ENCODE results near the gene BPIFB3.
"Not testable (repeated sequence)": the region's sequence is repeated elsewhere in the genome, so short reads cannot be mapped to it uniquely, and the experiment has no call there.

The BPIFB3 gene

GRCh38 chr20:33093582-33093981, 39.9 kb downstream of the BPIFB3 start:
- DNase-seq: no peak

- DNase-seq: no peak
Measured at GRCh38 chr20:33095249-33095648, 41.5 kb downstream of the BPIFB3 start.

GRCh38 chr20:33095902-33096584, 42.3 kb downstream of the BPIFB3 start:
- DNase-seq: peak in 1 of 2 donors; percentile 17

GRCh38 chr20:33097001-33097400, 43.3 kb downstream of the BPIFB3 start:
- DNase-seq: no peak

- DNase-seq: no peak
Measured at GRCh38 chr20:33099843-33100538, 46.3 kb downstream of the BPIFB3 start.

- no peak for DNase-seq
Measured at GRCh38 chr20:33103556-33103955, 49.9 kb downstream of the BPIFB3 start.

GRCh38 chr20:33104336-33104735, 50.6 kb downstream of the BPIFB3 start:
- DNase-seq: no peak

GRCh38 chr20:33105316-33105924, 51.7 kb downstream of the BPIFB3 start:
- DNase-seq: no peak

- not testable (repeated sequence) for DNase-seq
Measured at GRCh38 chr20:33106058-33106620, 52.4 kb downstream of the BPIFB3 start.

GRCh38 chr20:33108661-33109060, 55.0 kb downstream of the BPIFB3 start:
- no peak for DNase-seq

GRCh38 chr20:33110147-33110825, 56.6 kb downstream of the BPIFB3 start:
- no peak for DNase-seq

- DNase-seq: no peak
Measured at GRCh38 chr20:33111306-33111705, 57.6 kb downstream of the BPIFB3 start.

GRCh38 chr20:33112547-33113386, 59.1 kb downstream of the BPIFB3 start:
- DNase-seq: no peak

- no peak for DNase-seq
Measured at GRCh38 chr20:33113387-33113908, 59.7 kb downstream of the BPIFB3 start.

GRCh38 chr20:33115501-33115900, 61.8 kb downstream of the BPIFB3 start:
- not testable (repeated sequence) for DNase-seq

GRCh38 chr20:33119725-33120720, 66.3 kb downstream of the BPIFB3 start:
- DNase-seq: no peak

GRCh38 chr20:33120934-33121333, 67.2 kb downstream of the BPIFB3 start:
- DNase-seq: no peak

GRCh38 chr20:33122297-33122696, 68.6 kb downstream of the BPIFB3 start:
- DNase-seq: not testable (repeated sequence)

Measured in bone marrow (tissue), 2 donors.